GM23338 (cell line): ENCODE measurements around the gene NANS. TPM values are rescaled to one million over a fixed set of nuclear protein-coding genes. Genes with fewer than 3 reads are reported as not detected.

ENCODE experiments used
- ATAC-seq: fragments of 200-7000 bp; cut with Tn5 transposase; 3 replicates; pipeline ENCODE4 v1.9.1; 2020
- DNase-seq: peaks from one replicate; pipeline ENCODE4 v3.0.0-alpha.2; 2015; ENCODE audit warnings: low spot score
- H2AFZ ChIP-seq: fragments of 200-600 bp; sonication (generic); 2 replicates; pipeline ENCODE4 v1.8.0; 2016; ENCODE audit warnings: antibody characterized with exemption, mild to moderate bottlenecking, moderate library complexity
- H3F3A ChIP-seq: fragments of 200-600 bp; sonication (generic); replicated peaks from 2 replicates; pipeline ENCODE4 v1.8.0; 2017; ENCODE audit warnings: antibody characterized with exemption, mixed run types, low read depth
- H3K27ac ChIP-seq: fragments of 200-600 bp; sonication (generic); 2 replicates; pipeline ENCODE4 v1.6.1; 2016; ENCODE audit warnings: low read depth
- H3K27me3 ChIP-seq: fragments of 200-600 bp; sonication (generic); 2 replicates; pipeline ENCODE4 v1.8.0; 2016; ENCODE audit warnings: mild to moderate bottlenecking, mixed run types, moderate library complexity; ENCODE audit not compliant: insufficient read depth
- H3K36me3 ChIP-seq: fragments of 200-600 bp; sonication (generic); 2 replicates; pipeline ENCODE4 v1.8.0; 2016; ENCODE audit warnings: mild to moderate bottlenecking; ENCODE audit not compliant: insufficient read depth
- H3K4me1 ChIP-seq: fragments of 200-600 bp; sonication (generic); 2 replicates; pipeline ENCODE4 v1.8.0; 2016; ENCODE audit warnings: mild to moderate bottlenecking, moderate library complexity; ENCODE audit not compliant: insufficient read depth
- H3K4me2 ChIP-seq: fragments of 200-600 bp; sonication (generic); 2 replicates; pipeline ENCODE4 v1.7.1; 2017; ENCODE audit warnings: mixed run types
- H3K4me3 ChIP-seq: fragments of 200-600 bp; sonication (generic); 2 replicates; pipeline ENCODE4 v1.6.1; 2016; ENCODE audit warnings: mixed run types
- H3K79me2 ChIP-seq: fragments of 200-600 bp; sonication (generic); replicated peaks from 2 replicates; pipeline ENCODE4 v1.8.0; 2017; ENCODE audit warnings: mild to moderate bottlenecking; ENCODE audit not compliant: insufficient read depth
- H3K9me2 ChIP-seq: fragments of 200-600 bp; sonication (generic); 2 replicates; pipeline ENCODE4 v1.8.0; 2017; ENCODE audit not compliant: insufficient read depth
- H4K20me1 ChIP-seq: fragments of 200-600 bp; sonication (generic); replicated peaks from 2 replicates; pipeline ENCODE4 v1.8.0; 2017; ENCODE audit warnings: mild to moderate bottlenecking; ENCODE audit not compliant: insufficient read depth
- H3K27ac Mint-ChIP-seq: 2 replicates; pipeline ENCODE4 v1.8.0; 2020; ENCODE audit warnings: inconsistent platforms, mild to moderate bottlenecking, moderate library complexity, mixed read lengths
- H3K27me3 Mint-ChIP-seq: 3 replicates; pipeline ENCODE4 v1.8.0; 2022; ENCODE audit warnings: low read depth, mild to moderate bottlenecking, moderate library complexity, mixed read lengths, inconsistent platforms; ENCODE audit not compliant: insufficient read depth, poor library complexity
- H3K36me3 Mint-ChIP-seq: 3 replicates; pipeline ENCODE4 v1.8.0; 2021; ENCODE audit warnings: low read depth, mild to moderate bottlenecking, inconsistent platforms, moderate library complexity, mixed read lengths
- H3K4me1 Mint-ChIP-seq: 3 replicates; pipeline ENCODE4 v1.8.0; 2020; ENCODE audit warnings: mild to moderate bottlenecking, inconsistent platforms, mixed read lengths
- H3K4me3 Mint-ChIP-seq: 3 replicates; pipeline ENCODE4 v1.8.0; 2021; ENCODE audit warnings: moderate library complexity, mild to moderate bottlenecking, inconsistent platforms, mixed read lengths
- H3K9me3 Mint-ChIP-seq: 3 replicates; pipeline ENCODE4 v1.8.0; 2020; ENCODE audit warnings: moderate library complexity, mild to moderate bottlenecking, inconsistent platforms, mixed read lengths
- CTCF ChIP-seq, 2 experiments: fragments of 200-600 bp in 1 of 2; sonication (generic) in 1 of 2; conservative IDR thresholded peaks; 2 replicates each; pipeline versions ENCODE4 v1.5.1 to v1.6.1; 2016 to 2017; ENCODE audit warnings: antibody characterized with exemption in 2 of 2, low read depth in 2 of 2, mild to moderate bottlenecking in 2 of 2, moderate library complexity in 1 of 2
- NANOG ChIP-seq: IDR thresholded peaks from 2 replicates; pipeline ENCODE4 v1.6.1; 2016; ENCODE audit warnings: antibody characterized with exemption, borderline replicate concordance
- POLR2AphosphoS5 ChIP-seq: IDR thresholded peaks from 2 replicates; pipeline ENCODE4 v1.6.1; 2016; ENCODE audit warnings: antibody characterized with exemption, low read depth
- ZNF331 ChIP-seq: fragments of 250-450 bp; sonication (Bioruptor Pico); IDR thresholded peaks from 2 replicates; pipeline ENCODE4 v1.5.0; 2020; ENCODE audit warnings: low read depth, mild to moderate bottlenecking, moderate library complexity
- ZNF462 ChIP-seq: fragments of 250-450 bp; sonication (Bioruptor Pico); IDR thresholded peaks from 2 replicates; pipeline ENCODE4 v1.5.0; 2020; ENCODE audit warnings: mild to moderate bottlenecking, moderate library complexity
- polyA plus RNA-seq: library from polyadenylated mRNA; unstranded; fragments of >200 nt; fragmentation: Nextera tagmentation; extraction: Ambion mirVana; gene quantifications from 2 replicates; pipeline ENCODE4 v1.2.1, GENCODE V29; 2016
- total RNA-seq: library from RNA; depleted of rRNA; stranded (reverse); fragments of >200 nt; shearing (Covaris generic); gene quantifications from 2 replicates; pipeline ENCODE4 v1.2.3, GENCODE V29; 2014

NANS gene
- total and polyA plus RNA-seq, 2 experiments from 2014 or later: 67.3 to 77.4 TPM

GRCh38 chr9:98062161-98062560 is 5.6 kb downstream of the NANS start:
- Histone ChIP-seq H3K4me1 (peaks cover 5% of the 10 kb centered on the region; the same call in 1 of the 2 replicates), H4K20me1 (peaks cover 6% of the 10 kb centered on the region), H2AFZ (no peak overlapping the region), H3K4me2 (no peak overlapping the region), H3K79me2 (peaks cover 18% of the 10 kb centered on the region), H3K4me3 (no peak overlapping the region), H3K36me3 (peaks cover 5% of the 10 kb centered on the region), H3K9me2 (no peaks in the 10 kb centered on the region), H3K27me3 (no peaks in the 10 kb centered on the region), H3K27ac (no peak overlapping the region), H3F3A (no peaks in the 10 kb centered on the region)
- H3K9me3 Mint-ChIP-seq: no peaks in the 10 kb centered on the region
- DNase-seq (no peak), ATAC-seq (no peak)
- peaks cover 39% of the 10 kb centered on the region for H3K36me3 Mint-ChIP-seq
- no peaks in the 10 kb centered on the region; the same call in 2 of the 3 replicates for H3K4me1 Mint-ChIP-seq
- TF ChIP-seq NANOG (no peak), ZNF331 (CRISPR knock-in tag) (no peak), CTCF (conservative IDR thresholded peaks at IDR 0.05; ENCODE audit: low read depth in 2 of 2) (no peak), POLR2AphosphoS5 (no peak), ZNF462 (CRISPR knock-in tag) (no peak)
- H3K27ac Mint-ChIP-seq: no peak overlapping the region
- H3K4me3 Mint-ChIP-seq: no peak overlapping the region
- peaks cover 8% of the 10 kb centered on the region for H3K27me3 Mint-ChIP-seq
